ENCODE results near the gene MYZAP. TPM values are rescaled to one million over a fixed set of nuclear protein-coding genes. Genes with fewer than 3 reads are reported as not detected.

The MYZAP gene
- total and polyA plus RNA-seq, 2 of the 8 experiments (the other 6 are each of a cell fraction or from before 2014, with no cell fraction given), result 0.41 to 0.65 TPM

GRCh38 chr15:57583720-57584119 lies 8.0 kb upstream of the MYZAP start (continued):
- TF ChIP-seq CHD7 (IDR thresholded peaks at IDR 0.05; ENCODE audit: insufficient replicate concordance, low read length), result no peak
- no peak for TF ChIP-seq ATF2 (IDR thresholded peaks at IDR 0.05; ENCODE audit: low read length)
- no peak for TF ChIP-seq GTF2F1 (IDR thresholded peaks at IDR 0.05; ENCODE audit: borderline replicate concordance, low read depth, low read length)

Measured in H1 (cell line).